ENCODE data around the gene LRP6.
A peak's percentile ranks its signal among the peaks of the same experiment; 100 is the strongest.

Gene LRP6

DNA sequence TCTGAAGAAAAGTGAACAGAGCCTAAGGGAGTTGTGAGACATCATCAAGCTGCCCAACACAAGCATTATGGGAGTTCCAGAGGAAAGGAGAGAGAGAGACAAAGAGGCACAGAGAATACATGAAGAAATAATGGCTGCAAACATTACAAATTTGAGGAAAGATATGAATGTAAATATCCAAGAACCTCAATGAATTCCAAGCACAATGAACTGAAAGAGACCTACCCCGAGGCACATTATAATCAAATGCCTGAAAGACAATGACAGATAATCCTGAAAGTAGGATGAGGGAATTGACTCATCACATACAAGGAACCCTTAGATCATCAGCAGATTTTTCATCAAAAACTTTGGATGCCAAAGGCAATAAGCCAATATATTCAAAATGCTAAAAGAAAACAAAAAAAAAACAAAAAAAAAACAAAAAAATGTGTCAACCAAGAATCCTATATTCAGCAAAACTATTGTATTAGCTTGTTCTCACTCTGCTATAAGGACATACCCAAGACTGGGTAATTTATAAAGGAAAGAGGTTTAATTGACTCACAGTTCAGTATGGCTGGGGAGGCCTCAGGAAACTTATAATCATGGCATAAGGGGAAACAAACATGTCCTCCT, 158.3 kb downstream of the LRP6 start:
- no peak for DNase-seq

GRCh38 chr12:12107678-12108077, 159.2 kb downstream of the LRP6 start:
- no peak for DNase-seq

GRCh38 chr12:12099102-12099501, 167.7 kb downstream of the LRP6 start:
- DNase-seq: no peak

DNA sequence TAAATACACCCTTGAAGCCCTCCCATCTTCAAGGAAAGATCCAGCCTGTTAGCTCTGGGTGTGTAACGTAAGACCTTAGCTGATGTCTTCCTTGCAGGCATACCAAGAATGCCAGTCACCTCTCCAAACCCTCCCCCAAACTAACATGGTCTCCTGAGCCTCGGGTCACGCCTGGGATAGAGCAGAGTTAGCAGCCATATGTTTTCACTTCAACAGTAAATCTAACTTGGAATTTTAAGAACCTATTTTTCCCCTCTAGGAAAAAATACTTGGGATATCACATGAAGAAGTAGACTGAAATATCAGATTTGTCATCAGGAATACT, 168.2 kb downstream of the LRP6 start:
- no peak for DNase-seq

- no peak for DNase-seq
Measured at GRCh38 chr12:12097891-12098690, 168.8 kb downstream of the LRP6 start.

DNA sequence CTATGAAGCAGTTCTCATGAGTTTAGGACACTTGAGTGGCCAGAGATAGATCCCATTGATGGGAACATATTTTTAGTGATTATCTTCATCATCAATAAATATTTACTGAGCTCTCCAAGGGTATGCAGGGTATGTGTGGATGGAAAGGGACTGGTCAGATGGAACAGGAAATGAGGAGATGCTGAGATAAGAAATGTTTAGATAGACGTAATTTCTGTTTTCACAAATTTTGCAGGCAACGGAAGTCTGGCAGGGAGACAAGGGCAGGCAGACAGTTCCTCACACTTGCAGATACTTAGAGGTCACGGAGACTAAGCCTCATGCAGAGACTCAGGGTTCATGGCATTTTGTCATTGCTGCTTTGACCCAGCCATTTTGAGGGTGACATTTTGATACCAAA, 171.8 kb downstream of the LRP6 start:
- DNase-seq: no peak

DNA sequence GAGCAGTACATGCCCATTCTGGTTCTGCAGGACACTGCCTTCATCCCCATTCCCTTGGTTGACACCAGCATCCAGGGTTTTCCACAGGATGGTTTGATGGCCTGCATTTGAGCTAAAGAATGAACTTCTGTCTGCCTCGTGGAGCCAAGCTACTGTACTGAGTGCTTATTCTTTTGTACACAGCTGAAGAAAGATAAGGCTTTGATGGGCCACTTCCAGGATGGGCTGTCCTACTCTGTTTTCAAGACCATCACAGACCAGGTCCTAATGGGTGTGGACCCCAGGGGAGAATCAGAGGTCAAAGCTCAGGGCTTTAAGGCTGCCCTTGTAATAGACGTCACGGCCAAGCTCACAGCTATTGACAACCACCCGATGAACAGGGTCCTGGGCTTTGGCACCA, 172.4 kb downstream of the LRP6 start:
- no peak for DNase-seq

GRCh38 chr12:12091977-12092663, 174.7 kb downstream of the LRP6 start:
- DNase-seq: no peak

DNA sequence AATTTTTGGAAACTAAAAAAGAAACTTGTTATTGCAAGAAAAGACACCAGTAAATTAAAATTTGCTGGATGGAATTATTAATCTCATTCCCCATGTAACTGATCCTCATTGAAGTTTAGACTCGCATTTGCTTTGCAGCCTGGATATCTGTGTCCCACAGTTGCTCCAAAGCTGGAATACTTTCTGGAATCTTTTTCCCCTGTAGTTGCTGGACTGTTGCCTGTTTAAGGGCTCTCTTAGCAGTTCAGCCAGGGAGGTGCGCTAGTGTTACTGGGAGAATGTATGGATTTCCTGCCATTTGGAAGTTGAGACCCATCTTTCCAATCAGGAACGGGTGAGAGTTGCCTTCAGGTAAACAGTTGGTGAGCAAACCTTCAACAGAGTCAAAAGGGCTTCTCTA, 175.8 kb downstream of the LRP6 start:
- DNase-seq: no peak

GRCh38 chr12:12088761-12089160, 178.1 kb downstream of the LRP6 start:
- no peak for DNase-seq

- no peak for DNase-seq
Measured at GRCh38 chr12:12088147-12088546, 178.7 kb downstream of the LRP6 start.

DNA sequence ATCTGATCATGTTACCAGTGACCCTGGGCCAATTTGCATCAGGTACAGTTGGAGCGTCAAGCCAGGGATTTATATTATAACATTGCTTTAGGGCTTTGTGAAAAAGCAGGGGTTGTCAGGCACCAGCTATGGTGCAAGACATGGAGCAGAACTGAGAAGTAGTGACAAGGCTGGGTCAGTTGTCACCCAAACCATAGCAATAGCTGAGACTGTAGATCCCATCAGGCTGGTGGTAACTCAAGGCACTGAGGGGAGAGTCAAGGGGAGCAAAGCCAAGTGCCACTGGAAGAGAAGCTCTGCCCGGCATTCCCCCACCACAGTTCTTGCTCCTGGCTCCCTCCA, 179.2 kb downstream of the LRP6 start:
- DNase-seq: no peak

GRCh38 chr12:12086973-12087692, 179.7 kb downstream of the LRP6 start:
- no peak for DNase-seq

GRCh38 chr12:12086362-12086761, 180.5 kb downstream of the LRP6 start:
- no peak for DNase-seq

GRCh38 chr12:12083688-12084087, 183.2 kb downstream of the LRP6 start:
- DNase-seq: no peak

DNA sequence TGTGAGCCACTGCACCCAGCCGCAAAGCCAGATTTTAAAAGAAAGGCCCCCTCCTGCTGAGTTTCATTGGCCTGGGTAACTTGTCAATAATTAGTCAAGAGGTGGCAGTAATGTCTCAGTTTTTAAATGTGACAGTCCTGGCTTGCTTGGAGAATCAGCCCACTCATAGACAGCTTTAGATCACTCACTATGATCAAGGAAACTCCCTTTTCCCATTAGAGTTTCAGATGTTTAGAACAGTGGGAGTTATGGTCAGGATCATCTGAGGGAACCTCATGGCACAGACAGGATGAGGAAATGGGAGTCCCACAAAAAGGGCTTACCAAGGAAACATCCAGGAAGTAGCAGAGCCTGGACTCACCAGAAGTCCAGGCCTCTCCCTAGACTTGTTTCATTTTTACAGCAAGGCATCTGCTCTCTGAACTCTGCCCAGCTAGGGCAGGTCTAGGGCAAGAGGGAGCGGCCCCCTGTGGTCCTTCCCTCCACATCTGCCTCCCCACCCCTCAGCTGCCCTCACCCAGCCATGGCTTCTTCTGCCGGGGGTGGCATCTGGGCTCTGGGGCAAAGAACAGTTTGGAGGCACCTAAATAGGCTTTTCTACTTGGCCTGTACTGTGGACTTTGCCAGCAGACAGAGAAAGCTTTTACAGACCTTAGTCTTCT, 184.9 kb downstream of the LRP6 start:
- DNase-seq: peak; percentile 11

- DNase-seq: no peak
Measured at GRCh38 chr12:12079291-12079690, 187.6 kb downstream of the LRP6 start.

GRCh38 chr12:12072064-12072760, 194.6 kb downstream of the LRP6 start:
- DNase-seq: peak; percentile 27

DNA sequence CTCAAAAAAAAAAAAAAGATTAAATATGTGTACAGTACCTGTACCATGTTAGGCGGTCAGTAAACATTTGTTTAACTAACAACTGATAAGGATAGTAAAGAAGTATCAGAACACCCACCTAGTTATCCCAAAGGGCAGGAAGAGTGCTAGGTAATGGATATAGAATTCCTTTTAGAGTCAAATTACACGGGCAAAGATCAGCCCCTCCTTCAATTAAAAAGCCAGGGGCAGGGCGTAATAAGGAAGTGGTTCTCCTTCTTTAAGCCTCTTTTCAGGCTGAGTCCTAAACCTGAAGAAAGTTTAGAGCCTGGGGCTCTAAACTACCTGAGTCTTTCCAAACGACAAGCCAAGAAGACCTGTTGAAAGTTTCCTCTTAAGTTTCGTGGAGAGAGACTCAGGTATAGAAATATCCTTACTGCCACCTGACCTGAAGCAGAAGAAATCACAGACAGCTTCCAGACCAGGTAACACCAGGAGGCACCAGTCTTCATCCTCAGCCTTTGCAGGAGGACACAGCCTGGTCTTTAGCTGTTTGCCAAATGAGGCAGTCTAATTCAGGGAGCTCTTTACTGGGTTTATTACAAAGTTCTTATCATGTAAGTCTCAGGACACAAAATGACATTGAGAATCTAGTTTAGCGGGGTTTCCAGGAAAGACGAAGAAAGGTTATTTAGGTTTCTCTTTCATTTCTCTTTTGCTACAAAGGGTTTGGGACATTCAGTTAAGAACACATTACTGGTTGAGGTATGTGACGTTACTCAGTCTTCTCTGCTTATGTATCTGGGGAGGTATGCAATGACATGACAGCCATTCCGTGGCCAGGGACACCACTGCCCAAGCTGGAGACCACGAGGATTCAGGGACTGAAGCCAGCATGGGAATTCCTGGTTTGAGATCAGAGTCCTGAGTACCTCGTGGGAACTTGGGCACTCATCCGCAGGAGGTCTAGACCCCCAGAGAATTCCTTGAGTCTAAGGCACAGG, 195.9 kb downstream of the LRP6 start, which contains the start of gene BCL2L14:
TSS of gene BCL2L14 (plus strand) at position 266 of the 983 bp plus-strand sequence. CDS start 8,367 bp downstream, outside the sequence.
- DNase-seq: peak; percentile 12

DNA sequence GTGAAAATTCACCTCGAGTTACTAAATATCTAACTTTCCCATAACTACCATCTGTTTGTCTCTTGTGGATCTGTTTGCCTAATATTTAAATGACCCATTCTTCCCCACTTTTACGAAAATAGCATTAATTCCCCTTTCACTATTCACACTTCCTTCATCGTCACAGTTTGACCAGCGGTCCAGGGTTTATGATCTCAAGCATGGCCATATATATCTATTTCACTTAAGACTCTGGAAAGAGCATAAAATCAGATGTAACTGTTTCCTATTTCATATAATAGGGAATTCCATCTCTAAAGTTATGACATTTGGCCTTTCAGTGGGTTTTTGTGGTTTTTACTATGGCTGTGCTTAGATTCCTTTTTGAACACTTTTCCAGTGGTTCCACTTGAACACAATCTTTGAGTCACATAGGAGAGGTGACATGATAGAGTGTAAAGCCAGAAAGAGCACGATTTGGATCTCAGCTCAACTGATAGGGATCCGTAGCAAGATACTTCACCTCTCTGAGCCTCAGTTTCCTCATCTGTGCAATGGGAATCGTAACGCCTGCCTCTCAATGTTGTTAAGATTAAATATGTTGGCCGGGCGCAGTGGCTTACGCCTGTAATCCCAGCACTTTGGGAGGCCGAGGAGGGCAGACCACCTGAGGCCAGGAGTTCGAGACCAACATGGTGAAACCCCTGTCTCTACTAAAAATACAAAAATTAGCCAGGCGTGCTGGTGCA, 196.9 kb downstream of the LRP6 start:
- no peak for DNase-seq
